Vagina (tissue), 2 donors: ENCODE results near the gene H2AZ2.

Source experiments
- CTCF ChIP-seq, 3 experiments: fragments of 450-650 bp in 2 of 3; fragments of 200-600 bp in 1 of 3; sonication (generic) in 1 of 3; IDR thresholded peaks; one replicate each; pipeline ENCODE4 v1.5.1; 2017 to 2019; ENCODE audit warnings: antibody characterized with exemption in 3 of 3, mild to moderate bottlenecking in 2 of 3, moderate library complexity in 2 of 3
- POLR2A ChIP-seq, 2 donors: fragments of 450-650 bp; IDR thresholded peaks; one replicate each; pipeline ENCODE4 v1.6.1; 2017; ENCODE audit warnings: antibody characterized with exemption in 2 of 2, mild to moderate bottlenecking in 2 of 2, moderate library complexity in 2 of 2
- POLR2AphosphoS5 ChIP-seq, 2 donors: sonication (generic); formaldehyde crosslinking; IDR thresholded peaks; one replicate each; pipeline ENCODE4 v1.9.0; 2017; ENCODE audit warnings: antibody characterized with exemption in 2 of 2, mild to moderate bottlenecking in 2 of 2, low read depth in 1 of 2; ENCODE audit not compliant: insufficient read depth in 1 of 2

- TF ChIP-seq POLR2AphosphoS5 (IDR thresholded peaks at IDR 0.05; ENCODE audit: insufficient read depth in 1 of 2, low read depth in 1 of 2) (no peak), CTCF (IDR thresholded peaks at IDR 0.05) (no peak), POLR2A (IDR thresholded peaks at IDR 0.05) (no peak)
Measured at GRCh38 chr7:44811093-44811492, 36.8 kb downstream of the H2AZ2 start.
